GM23338 (cell line): ENCODE results near the gene COL8A2. TPM values are rescaled to one million over a fixed set of nuclear protein-coding genes. Genes with fewer than 3 reads are reported as not detected.

ENCODE experiments used
- ATAC-seq: fragments of 200-7000 bp; cut with Tn5 transposase; 3 replicates; pipeline ENCODE4 v1.9.1; 2020
- DNase-seq: peaks from one replicate; pipeline ENCODE4 v3.0.0-alpha.2; 2015; ENCODE audit warnings: low spot score
- H2AFZ ChIP-seq: fragments of 200-600 bp; sonication (generic); 2 replicates; pipeline ENCODE4 v1.8.0; 2016; ENCODE audit warnings: antibody characterized with exemption, mild to moderate bottlenecking, moderate library complexity
- H3F3A ChIP-seq: fragments of 200-600 bp; sonication (generic); replicated peaks from 2 replicates; pipeline ENCODE4 v1.8.0; 2017; ENCODE audit warnings: antibody characterized with exemption, mixed run types, low read depth
- H3K27ac ChIP-seq: fragments of 200-600 bp; sonication (generic); 2 replicates; pipeline ENCODE4 v1.6.1; 2016; ENCODE audit warnings: low read depth
- H3K27me3 ChIP-seq: fragments of 200-600 bp; sonication (generic); 2 replicates; pipeline ENCODE4 v1.8.0; 2016; ENCODE audit warnings: mild to moderate bottlenecking, mixed run types, moderate library complexity; ENCODE audit not compliant: insufficient read depth
- H3K36me3 ChIP-seq: fragments of 200-600 bp; sonication (generic); 2 replicates; pipeline ENCODE4 v1.8.0; 2016; ENCODE audit warnings: mild to moderate bottlenecking; ENCODE audit not compliant: insufficient read depth
- H3K4me1 ChIP-seq: fragments of 200-600 bp; sonication (generic); 2 replicates; pipeline ENCODE4 v1.8.0; 2016; ENCODE audit warnings: mild to moderate bottlenecking, moderate library complexity; ENCODE audit not compliant: insufficient read depth
- H3K4me2 ChIP-seq: fragments of 200-600 bp; sonication (generic); 2 replicates; pipeline ENCODE4 v1.7.1; 2017; ENCODE audit warnings: mixed run types
- H3K4me3 ChIP-seq: fragments of 200-600 bp; sonication (generic); 2 replicates; pipeline ENCODE4 v1.6.1; 2016; ENCODE audit warnings: mixed run types
- H3K79me2 ChIP-seq: fragments of 200-600 bp; sonication (generic); replicated peaks from 2 replicates; pipeline ENCODE4 v1.8.0; 2017; ENCODE audit warnings: mild to moderate bottlenecking; ENCODE audit not compliant: insufficient read depth
- H3K9me2 ChIP-seq: fragments of 200-600 bp; sonication (generic); 2 replicates; pipeline ENCODE4 v1.8.0; 2017; ENCODE audit not compliant: insufficient read depth
- H4K20me1 ChIP-seq: fragments of 200-600 bp; sonication (generic); replicated peaks from 2 replicates; pipeline ENCODE4 v1.8.0; 2017; ENCODE audit warnings: mild to moderate bottlenecking; ENCODE audit not compliant: insufficient read depth
- H3K27ac Mint-ChIP-seq: 2 replicates; pipeline ENCODE4 v1.8.0; 2020; ENCODE audit warnings: inconsistent platforms, mild to moderate bottlenecking, moderate library complexity, mixed read lengths
- H3K27me3 Mint-ChIP-seq: 3 replicates; pipeline ENCODE4 v1.8.0; 2022; ENCODE audit warnings: low read depth, mild to moderate bottlenecking, moderate library complexity, mixed read lengths, inconsistent platforms; ENCODE audit not compliant: insufficient read depth, poor library complexity
- H3K36me3 Mint-ChIP-seq: 3 replicates; pipeline ENCODE4 v1.8.0; 2021; ENCODE audit warnings: low read depth, mild to moderate bottlenecking, inconsistent platforms, moderate library complexity, mixed read lengths
- H3K4me1 Mint-ChIP-seq: 3 replicates; pipeline ENCODE4 v1.8.0; 2020; ENCODE audit warnings: mild to moderate bottlenecking, inconsistent platforms, mixed read lengths
- H3K4me3 Mint-ChIP-seq: 3 replicates; pipeline ENCODE4 v1.8.0; 2021; ENCODE audit warnings: moderate library complexity, mild to moderate bottlenecking, inconsistent platforms, mixed read lengths
- H3K9me3 Mint-ChIP-seq: 3 replicates; pipeline ENCODE4 v1.8.0; 2020; ENCODE audit warnings: moderate library complexity, mild to moderate bottlenecking, inconsistent platforms, mixed read lengths
- CREB1 ChIP-seq: fragments of 250-450 bp; sonication (Bioruptor Pico); IDR thresholded peaks from 2 replicates; pipeline ENCODE4 v1.5.0; 2020; ENCODE audit warnings: low read depth, mild to moderate bottlenecking, moderate library complexity
- CTCF ChIP-seq, 2 experiments: fragments of 200-600 bp in 1 of 2; sonication (generic) in 1 of 2; conservative IDR thresholded peaks; 2 replicates each; pipeline versions ENCODE4 v1.5.1 to v1.6.1; 2016 to 2017; ENCODE audit warnings: antibody characterized with exemption in 2 of 2, low read depth in 2 of 2, mild to moderate bottlenecking in 2 of 2, moderate library complexity in 1 of 2
- ETS1 ChIP-seq: IDR thresholded peaks from 2 replicates; pipeline ENCODE4 v1.6.1; 2016; ENCODE audit warnings: antibody characterized with exemption
- EZH2 ChIP-seq: fragments of 200-600 bp; sonication (generic); IDR thresholded peaks from one replicate; pipeline ENCODE4 v1.8.0; 2017; ENCODE audit warnings: antibody characterized with exemption, mild to moderate bottlenecking, low read depth; ENCODE audit not compliant: unreplicated experiment
- EZH2phosphoT487 ChIP-seq: fragments of 200-600 bp; sonication (generic); IDR thresholded peaks from one replicate; pipeline ENCODE4 v1.8.1; 2018; ENCODE audit warnings: antibody characterized with exemption; ENCODE audit not compliant: unreplicated experiment
- JUNB ChIP-seq: IDR thresholded peaks from one replicate; pipeline ENCODE4 v1.6.1; 2016; ENCODE audit warnings: antibody characterized with exemption; ENCODE audit not compliant: unreplicated experiment
- NANOG ChIP-seq: IDR thresholded peaks from 2 replicates; pipeline ENCODE4 v1.6.1; 2016; ENCODE audit warnings: antibody characterized with exemption, borderline replicate concordance
- POLR2AphosphoS5 ChIP-seq: IDR thresholded peaks from 2 replicates; pipeline ENCODE4 v1.6.1; 2016; ENCODE audit warnings: antibody characterized with exemption, low read depth
- REST ChIP-seq: IDR thresholded peaks from one replicate; pipeline ENCODE4 v1.6.1; 2018; ENCODE audit warnings: antibody characterized with exemption; ENCODE audit not compliant: unreplicated experiment
- STAT1 ChIP-seq: IDR thresholded peaks from one replicate; pipeline ENCODE4 v1.6.1; 2016; ENCODE audit warnings: antibody characterized with exemption; ENCODE audit not compliant: unreplicated experiment
- ZNF114 ChIP-seq: fragments of 250-450 bp; sonication (Bioruptor Pico); IDR thresholded peaks from 2 replicates; pipeline ENCODE4 v1.5.0; 2020; ENCODE audit warnings: mild to moderate bottlenecking, moderate library complexity
- ZNF331 ChIP-seq: fragments of 250-450 bp; sonication (Bioruptor Pico); IDR thresholded peaks from 2 replicates; pipeline ENCODE4 v1.5.0; 2020; ENCODE audit warnings: low read depth, mild to moderate bottlenecking, moderate library complexity
- ZNF462 ChIP-seq: fragments of 250-450 bp; sonication (Bioruptor Pico); IDR thresholded peaks from 2 replicates; pipeline ENCODE4 v1.5.0; 2020; ENCODE audit warnings: mild to moderate bottlenecking, moderate library complexity
- polyA plus RNA-seq: library from polyadenylated mRNA; unstranded; fragments of >200 nt; fragmentation: Nextera tagmentation; extraction: Ambion mirVana; gene quantifications from 2 replicates; pipeline ENCODE4 v1.2.1, GENCODE V29; 2016
- total RNA-seq: library from RNA; depleted of rRNA; stranded (reverse); fragments of >200 nt; shearing (Covaris generic); gene quantifications from 2 replicates; pipeline ENCODE4 v1.2.3, GENCODE V29; 2014

COL8A2 gene
- total and polyA plus RNA-seq, 2 experiments from 2014 or later: 0.95 to 4.9 TPM

GRCh38 chr1:36070349-36070748 lies 54.7 kb downstream of the COL8A2 start:
- H3K9me3 Mint-ChIP-seq: no peaks in the 10 kb centered on the region
- H3K36me3 Mint-ChIP-seq: no peaks in the 10 kb centered on the region; the same call in 2 of the 3 replicates
- no peak overlapping the region; the same call in 2 of the 3 replicates for H3K4me3 Mint-ChIP-seq

More at GRCh38 chr1:36070349-36070748, 54.7 kb downstream of the COL8A2 start:
- no peaks in the 10 kb centered on the region for H3K79me2 ChIP-seq
- no peaks in the 10 kb centered on the region for H3K27me3 ChIP-seq
- peaks cover 2% of the 10 kb centered on the region; the same call in 1 of the 2 replicates for H3F3A ChIP-seq
- TF ChIP-seq ZNF331 (CRISPR knock-in tag) (no peak), ZNF462 (CRISPR knock-in tag) (no peak), JUNB (no peak), CREB1 (CRISPR knock-in tag) (no peak), REST (no peak), POLR2AphosphoS5 (no peak), ZNF114 (no peak), NANOG (no peak), ETS1 (no peak), EZH2 (no peak), CTCF (conservative IDR thresholded peaks at IDR 0.05; ENCODE audit: low read depth in 2 of 2) (no peak), EZH2phosphoT487 (no peak), STAT1 (no peak)
- H4K20me1 ChIP-seq: no peaks in the 10 kb centered on the region
- ATAC-seq: no peak; the same call in 2 of the 3 replicates
- no peak for DNase-seq
- H3K27me3 Mint-ChIP-seq: peaks cover 2% of the 10 kb centered on the region
- no peak overlapping the region for H3K27ac ChIP-seq
- H3K4me3 ChIP-seq: no peak overlapping the region
- peaks cover 11% of the 10 kb centered on the region for H3K4me1 Mint-ChIP-seq
- H3K9me2 ChIP-seq: no peaks in the 10 kb centered on the region
- H2AFZ ChIP-seq: no peak overlapping the region
- H3K36me3 ChIP-seq: no peaks in the 10 kb centered on the region
- 0 out of 2 replicates have a peak, but pooled peaks cover 4% of the 10 kb centered on the region for H3K4me1 ChIP-seq
- no peak overlapping the region for H3K27ac Mint-ChIP-seq
- H3K4me2 ChIP-seq: no peak overlapping the region
